Activated B cell treated with CpG ODN at 0.5 μM for 24 hours (primary cell): ENCODE data around the gene ADAM8. TPM values are rescaled to one million over a fixed set of nuclear protein-coding genes. Genes with fewer than 3 reads are reported as not detected.

Source experiments
- ATAC-seq: fragments of 200-7000 bp; cut with Tn5 transposase; one replicate; pipeline ENCODE4 v1.10.0; 2021; ENCODE audit warnings: low read depth, mild to moderate bottlenecking, moderate library complexity
- CTCF ChIA-PET: fragments of 350-600 bp; sonication (Branson Sonifier 250); formaldehyde crosslinking; loops from one replicate; lab custom pipeline; 2021; ENCODE audit warnings: antibody characterized with exemption; lab: Charles Lee
- POLR2A ChIA-PET: fragments of 350-600 bp; sonication (Branson Sonifier 250); formaldehyde crosslinking; loops from one replicate; lab custom pipeline; 2021; ENCODE audit warnings: antibody characterized with exemption; lab: Charles Lee
- DNase-seq: peaks from one replicate; pipeline ENCODE4 v3.0.0; 2022
- H3K27ac Mint-ChIP-seq: one replicate; pipeline ENCODE4 v1.8.0; 2020; ENCODE audit warnings: mixed read lengths
- H3K27me3 Mint-ChIP-seq: one replicate; pipeline ENCODE4 v1.8.0; 2021; ENCODE audit warnings: mixed read lengths
- H3K36me3 Mint-ChIP-seq: one replicate; pipeline ENCODE4 v1.8.0; 2021; ENCODE audit warnings: low read depth, mixed read lengths
- H3K4me1 Mint-ChIP-seq: one replicate; pipeline ENCODE4 v1.8.0; 2021; ENCODE audit warnings: mixed read lengths
- H3K4me3 Mint-ChIP-seq: one replicate; pipeline ENCODE4 v1.8.0; 2020; ENCODE audit warnings: mild to moderate bottlenecking, mixed read lengths
- H3K9me3 Mint-ChIP-seq: one replicate; pipeline ENCODE4 v1.8.0; 2020; ENCODE audit warnings: mixed read lengths
- intact Hi-C: fragments of 100-400 bp; cut with micrococcal nuclease; formaldehyde crosslinking; loops from one replicate; pipeline ENCODE4 v1.15.1; 2024
- total RNA-seq: library from RNA; stranded (reverse); gene quantifications from 2 replicates; pipeline ENCODE4 v1.2.3, GENCODE V29; 2022
- TF ChIP-seq, protein P1 (sequence below): fragments of 200-600 bp; IDR thresholded peaks from one replicate; pipeline ENCODE4 v1.8.0; 2022; ENCODE audit warnings: antibody characterized with exemption, mild to moderate bottlenecking

Gene ADAM8
- total RNA-seq, 1 donor from 2014 or later, result 152 TPM

DNA sequence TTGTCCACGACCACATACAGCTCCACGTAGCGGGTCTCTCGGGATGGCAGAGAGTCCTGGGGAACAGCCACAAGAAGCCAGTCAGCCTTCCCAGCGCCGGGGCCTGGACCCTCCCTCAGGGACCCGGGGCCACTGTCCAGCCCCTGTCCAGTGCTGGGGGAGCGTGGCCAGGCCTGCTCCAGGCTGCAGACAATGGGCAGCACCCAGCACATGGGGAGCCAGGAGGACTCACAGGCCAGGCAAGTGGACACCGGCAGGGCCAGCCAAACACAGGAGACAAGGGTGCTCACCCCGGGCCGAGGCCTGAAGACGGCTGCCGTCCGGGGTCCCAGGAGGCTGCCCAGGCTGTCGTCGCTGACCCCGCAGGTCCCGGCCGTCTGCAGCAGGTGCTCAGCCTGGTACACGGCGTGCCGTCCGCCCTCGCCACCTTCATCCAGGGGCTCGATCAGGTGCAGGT, 3.7 kb downstream of the ADAM8 start:
- Mint-ChIP-seq H3K9me3 (no peaks in the 10 kb centered on the region), H3K4me3 (no peak overlapping the region), H3K27me3 (no peaks in the 10 kb centered on the region), H3K27ac (no peak overlapping the region), H3K4me1 (peaks cover 19% of the 10 kb centered on the region), H3K36me3 (peaks cover 35% of the 10 kb centered on the region)
- no peak for DNase-seq
- TF ChIP-seq, protein P1, sequence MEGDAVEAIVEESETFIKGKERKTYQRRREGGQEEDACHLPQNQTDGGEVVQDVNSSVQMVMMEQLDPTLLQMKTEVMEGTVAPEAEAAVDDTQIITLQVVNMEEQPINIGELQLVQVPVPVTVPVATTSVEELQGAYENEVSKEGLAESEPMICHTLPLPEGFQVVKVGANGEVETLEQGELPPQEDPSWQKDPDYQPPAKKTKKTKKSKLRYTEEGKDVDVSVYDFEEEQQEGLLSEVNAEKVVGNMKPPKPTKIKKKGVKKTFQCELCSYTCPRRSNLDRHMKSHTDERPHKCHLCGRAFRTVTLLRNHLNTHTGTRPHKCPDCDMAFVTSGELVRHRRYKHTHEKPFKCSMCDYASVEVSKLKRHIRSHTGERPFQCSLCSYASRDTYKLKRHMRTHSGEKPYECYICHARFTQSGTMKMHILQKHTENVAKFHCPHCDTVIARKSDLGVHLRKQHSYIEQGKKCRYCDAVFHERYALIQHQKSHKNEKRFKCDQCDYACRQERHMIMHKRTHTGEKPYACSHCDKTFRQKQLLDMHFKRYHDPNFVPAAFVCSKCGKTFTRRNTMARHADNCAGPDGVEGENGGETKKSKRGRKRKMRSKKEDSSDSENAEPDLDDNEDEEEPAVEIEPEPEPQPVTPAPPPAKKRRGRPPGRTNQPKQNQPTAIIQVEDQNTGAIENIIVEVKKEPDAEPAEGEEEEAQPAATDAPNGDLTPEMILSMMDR, result no peak
- ChIA-PET POLR2A (interaction anchor here (4.8 kb wide), 1 partner anchor 9 kb away, joined by 85 read pairs; no protein-coding TSS in a partner anchor), CTCF (no interaction called here)
- ATAC-seq, result no peak
- intact Hi-C loops, result no loop called here

DNA sequence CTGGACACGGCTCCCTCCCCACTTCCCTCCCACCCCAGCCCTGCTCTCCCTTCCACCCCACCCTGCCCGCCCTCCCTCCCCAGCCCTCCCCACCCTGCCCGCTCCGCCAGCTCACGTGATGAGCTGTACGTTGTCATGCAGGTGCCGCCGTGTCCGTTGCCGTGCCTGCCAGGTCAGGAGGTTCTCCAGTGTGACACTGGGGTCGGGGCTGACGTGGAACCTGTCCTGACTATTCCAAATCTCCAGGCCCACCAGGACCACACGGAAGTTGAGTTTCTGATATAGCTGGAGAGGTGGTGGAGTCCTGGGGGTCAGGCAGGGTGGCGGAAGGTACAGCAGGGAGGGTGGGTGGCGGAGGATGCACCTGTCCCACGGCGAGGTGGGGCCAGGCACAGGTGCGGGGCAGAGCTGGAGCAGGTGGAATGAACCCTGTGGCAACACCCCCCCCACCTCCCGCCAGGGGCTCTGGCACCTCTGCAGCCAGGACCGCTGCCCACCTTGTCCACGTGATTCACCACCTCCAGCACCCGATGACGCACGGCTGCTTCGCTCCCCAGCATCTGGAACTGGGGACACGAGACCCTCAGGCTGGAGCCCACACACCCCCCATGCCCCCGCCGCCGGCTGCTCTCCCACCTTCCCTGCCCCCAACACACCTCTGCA, 4.2 kb downstream of the ADAM8 start:
- intact Hi-C loops, result no loop called here
- DNase-seq (no peak), ATAC-seq (no peak)
- TF ChIP-seq, protein P1, result no peak
- Mint-ChIP-seq H3K27ac (no peak overlapping the region), H3K27me3 (no peaks in the 10 kb centered on the region), H3K9me3 (no peaks in the 10 kb centered on the region), H3K36me3 (peaks cover 35% of the 10 kb centered on the region), H3K4me3 (no peak overlapping the region), H3K4me1 (peaks cover 14% of the 10 kb centered on the region)
- ChIA-PET POLR2A (interaction anchor here (4.8 kb wide), 1 partner anchor 8 kb away, joined by 85 read pairs; no protein-coding TSS in a partner anchor), CTCF (no interaction called here)

DNA sequence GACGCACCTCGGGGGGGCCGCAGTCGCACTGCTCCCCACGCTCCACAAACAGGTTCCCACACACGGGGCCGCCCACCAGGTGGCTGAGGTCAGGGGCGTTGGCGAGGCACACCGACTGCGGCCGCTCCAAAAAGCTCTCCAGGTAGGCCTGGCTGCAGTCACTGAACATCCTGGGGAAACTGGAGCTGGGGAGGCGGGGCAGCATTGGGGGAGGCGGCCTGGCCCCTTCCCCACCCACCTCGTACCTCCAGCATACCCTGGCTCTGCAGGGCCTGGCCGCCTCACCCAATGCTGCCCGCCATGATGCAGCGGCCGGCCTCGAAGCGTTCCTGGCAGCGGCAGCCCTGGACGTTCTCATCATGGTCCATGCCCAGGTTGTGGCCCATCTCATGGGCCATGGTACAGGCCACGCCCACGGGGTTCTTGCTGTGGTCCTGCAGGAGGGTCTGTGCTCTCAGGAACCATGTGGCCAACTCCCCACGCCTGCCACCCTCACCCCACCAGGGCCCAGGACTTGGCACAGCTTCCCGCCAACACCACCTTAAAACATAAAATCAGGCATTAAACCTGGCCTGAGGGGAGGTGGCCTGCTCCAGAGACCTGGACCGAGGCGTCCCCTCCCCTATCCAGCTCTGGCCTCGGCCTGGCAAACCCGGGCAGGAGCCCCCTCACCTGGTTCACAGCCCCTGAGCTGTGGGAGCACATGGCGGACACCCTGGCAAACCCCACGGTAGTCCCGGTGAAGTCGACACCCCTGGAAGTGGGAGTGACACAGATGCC, 5.0 kb downstream of the ADAM8 start:
- intact Hi-C loops, result no loop called here
- no peaks in the 10 kb centered on the region for H3K27me3 Mint-ChIP-seq
- H3K9me3 Mint-ChIP-seq, result no peaks in the 10 kb centered on the region
- CTCF ChIA-PET, result no interaction called here
- H3K36me3 Mint-ChIP-seq, result peaks cover 35% of the 10 kb centered on the region
- H3K4me1 Mint-ChIP-seq, result peaks cover 10% of the 10 kb centered on the region
- DNase-seq, result no peak
- H3K27ac Mint-ChIP-seq, result no peak overlapping the region
- POLR2A ChIA-PET, result interaction anchor here (4.8 kb wide), 1 partner anchor 8 kb away, joined by 85 read pairs; no protein-coding TSS in a partner anchor
- H3K4me3 Mint-ChIP-seq, result no peak overlapping the region
- TF ChIP-seq, protein P1, result no peak
- ATAC-seq, result no peak

DNA sequence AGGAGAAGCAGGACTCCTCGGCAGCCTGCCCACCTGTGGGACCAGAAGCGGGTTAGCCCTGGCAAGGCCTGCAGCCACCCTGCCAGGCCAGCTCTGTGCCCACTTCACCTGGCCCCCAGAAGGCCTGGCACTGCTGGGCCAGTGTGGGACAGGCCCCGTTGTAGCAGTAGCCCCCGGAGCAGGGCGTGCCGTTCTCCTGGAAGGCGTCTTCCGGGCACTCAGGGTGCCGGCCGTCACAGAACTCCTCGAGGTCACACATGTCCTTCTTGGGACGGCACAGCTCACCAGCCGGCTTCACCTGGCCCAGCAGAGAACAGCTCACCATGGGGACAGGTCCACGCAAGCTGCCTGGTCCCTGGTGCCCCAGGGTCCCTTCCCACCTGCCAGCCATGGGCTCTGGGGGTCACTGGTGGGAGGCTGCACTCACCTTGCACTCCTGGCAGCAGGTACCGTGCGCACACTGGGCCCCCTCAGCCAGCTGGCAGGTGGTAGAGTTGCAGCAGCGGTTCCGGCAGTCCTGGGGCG, 5.8 kb downstream of the ADAM8 start:
- POLR2A ChIA-PET, result interaction anchor here (1.1 kb wide), 1 partner anchor 14 kb away, joined by 3 read pairs; no protein-coding TSS in a partner anchor
- DNase-seq (no peak), ATAC-seq (no peak)
- Mint-ChIP-seq H3K36me3 (peaks cover 36% of the 10 kb centered on the region), H3K4me1 (peaks cover 8% of the 10 kb centered on the region), H3K9me3 (no peaks in the 10 kb centered on the region), H3K4me3 (no peak overlapping the region), H3K27me3 (no peaks in the 10 kb centered on the region), H3K27ac (no peak overlapping the region)
- TF ChIP-seq, protein P1, result no peak
- intact Hi-C loops, result no loop called here
- CTCF ChIA-PET, result no interaction called here

DNA sequence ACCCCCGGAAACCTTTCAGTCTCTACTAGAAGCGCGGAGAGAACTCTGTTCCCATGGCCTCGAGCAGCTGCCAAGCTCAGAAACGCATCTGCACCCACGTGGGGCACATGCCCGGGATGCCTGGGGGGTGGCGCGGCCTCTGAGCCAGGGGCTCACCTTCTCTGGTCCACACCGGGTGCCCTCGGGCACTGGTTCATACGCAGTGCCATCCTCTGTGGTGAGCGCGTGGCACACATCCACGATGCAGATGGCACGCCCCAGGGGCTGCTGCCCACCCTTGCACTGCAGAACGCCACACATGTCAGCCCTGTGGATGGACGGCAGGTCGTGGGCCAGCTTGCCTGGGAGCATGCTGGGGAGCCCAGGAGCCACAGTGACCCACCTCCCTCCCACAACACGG, 6.5 kb downstream of the ADAM8 start:
- ChIA-PET CTCF (no interaction called here), POLR2A (interaction anchor here (1.1 kb wide), 1 partner anchor 13 kb away, joined by 3 read pairs; no protein-coding TSS in a partner anchor)
- intact Hi-C loops, result no loop called here
- H3K27me3 Mint-ChIP-seq, result no peaks in the 10 kb centered on the region
- H3K4me1 Mint-ChIP-seq, result peaks cover 13% of the 10 kb centered on the region
- DNase-seq (no peak), ATAC-seq (no peak)
- TF ChIP-seq, protein P1, result no peak
- H3K4me3 Mint-ChIP-seq, result no peak overlapping the region
- no peak overlapping the region for H3K27ac Mint-ChIP-seq
- no peaks in the 10 kb centered on the region for H3K9me3 Mint-ChIP-seq
- H3K36me3 Mint-ChIP-seq, result peaks cover 39% of the 10 kb centered on the region
